BE2C (cell line): ENCODE data around the gene RALGPS1.

Source experiments
- DNase-seq: peaks from one replicate; pipeline ENCODE4 v3.0.0-alpha.2; 2020
- H3K27me3 ChIP-seq: fragments of 250-450 bp; sonication (Bioruptor Pico); 2 replicates; pipeline ENCODE4 v1.5.1; 2020; ENCODE audit warnings: mild to moderate bottlenecking
- H3K36me3 ChIP-seq: fragments of 250-450 bp; sonication (Bioruptor Pico); 2 replicates; pipeline ENCODE4 v1.5.1; 2020; ENCODE audit warnings: mild to moderate bottlenecking
- H3K4me1 ChIP-seq: fragments of 250-450 bp; sonication (Bioruptor Pico); 2 replicates; pipeline ENCODE4 v1.5.1; 2020
- H3K4me3 ChIP-seq: 2 replicates; pipeline ENCODE4 v1.5.1; 2011; ENCODE audit warnings: low read depth, low read length
- H3K9me3 ChIP-seq: fragments of 250-450 bp; sonication (Bioruptor Pico); 2 replicates; pipeline ENCODE4 v1.5.1; 2020
- CTCF ChIP-seq: IDR thresholded peaks from 2 replicates; pipeline ENCODE4 v1.5.1; 2012; ENCODE audit warnings: mild to moderate bottlenecking, low read depth, low read length

The RALGPS1 gene

DNA sequence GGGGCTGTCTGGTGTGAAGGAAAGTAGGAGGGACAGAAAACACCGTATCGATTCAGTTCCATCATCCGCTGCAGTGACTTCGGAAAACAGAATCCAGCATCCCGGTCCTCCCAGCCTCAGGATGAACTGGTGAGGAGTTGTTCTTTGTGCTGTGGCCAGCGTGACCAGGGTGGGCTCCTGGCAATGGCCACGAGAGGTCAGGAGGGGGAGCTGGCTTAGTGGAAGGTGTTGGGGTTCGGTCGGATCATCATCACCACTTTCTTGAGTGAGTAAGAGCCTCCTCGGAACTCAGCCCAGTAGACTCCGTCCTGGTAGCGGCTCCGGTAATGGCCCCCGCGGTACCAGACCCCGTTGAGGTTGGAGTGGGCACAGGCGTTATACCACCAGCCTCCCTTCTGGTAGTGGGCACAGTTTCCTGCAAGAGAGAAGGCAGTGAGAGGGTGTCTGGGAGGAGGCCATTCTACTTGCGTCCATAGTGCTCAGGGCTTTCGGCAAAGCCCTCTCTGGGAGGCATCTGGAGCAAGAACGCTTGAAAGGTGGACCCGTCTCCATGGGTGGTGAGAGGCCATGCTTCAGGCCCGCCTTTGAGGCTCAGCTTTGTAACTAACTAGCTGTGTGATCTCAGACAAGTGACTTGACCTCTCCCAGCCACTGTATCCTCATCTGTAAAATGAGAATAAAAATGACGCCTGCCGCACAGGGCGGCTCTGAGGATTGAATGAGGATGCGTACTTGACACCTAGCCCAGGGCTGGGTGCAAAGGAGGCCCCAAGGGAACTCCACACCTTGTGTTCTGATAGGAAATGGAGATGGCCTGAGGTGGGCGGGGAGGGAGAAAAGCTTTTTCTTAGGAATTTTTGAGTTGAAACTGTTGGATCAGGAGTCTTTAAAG, 174.4 kb downstream of the RALGPS1 start:
- no peak for TF ChIP-seq CTCF
- H3K9me3 ChIP-seq = no peaks in the 10 kb centered on the region
- no peak overlapping the region for H3K4me3 ChIP-seq
- H3K36me3 ChIP-seq = no peaks in the 10 kb centered on the region
- H3K27me3 ChIP-seq = no peaks in the 10 kb centered on the region
- no peaks in the 10 kb centered on the region for H3K4me1 ChIP-seq
- DNase-seq = no peak

- no peaks in the 10 kb centered on the region for H3K36me3 ChIP-seq
- no peaks in the 10 kb centered on the region for H3K4me1 ChIP-seq
- TF ChIP-seq CTCF = no peak
- DNase-seq = no peak
- no peaks in the 10 kb centered on the region for H3K27me3 ChIP-seq
- no peaks in the 10 kb centered on the region for H3K9me3 ChIP-seq
- no peak overlapping the region for H3K4me3 ChIP-seq
These were observed 175.1 kb downstream of the RALGPS1 start for GRCh38 chr9:127089631-127090081.

- H3K4me3 ChIP-seq = no peak overlapping the region
- H3K36me3 ChIP-seq = no peaks in the 10 kb centered on the region
- H3K4me1 ChIP-seq = no peaks in the 10 kb centered on the region
- H3K9me3 ChIP-seq = no peaks in the 10 kb centered on the region
- DNase-seq = no peak
- no peak for TF ChIP-seq CTCF
- no peaks in the 10 kb centered on the region for H3K27me3 ChIP-seq
These were observed 175.9 kb downstream of the RALGPS1 start for GRCh38 chr9:127090341-127090985.

DNA sequence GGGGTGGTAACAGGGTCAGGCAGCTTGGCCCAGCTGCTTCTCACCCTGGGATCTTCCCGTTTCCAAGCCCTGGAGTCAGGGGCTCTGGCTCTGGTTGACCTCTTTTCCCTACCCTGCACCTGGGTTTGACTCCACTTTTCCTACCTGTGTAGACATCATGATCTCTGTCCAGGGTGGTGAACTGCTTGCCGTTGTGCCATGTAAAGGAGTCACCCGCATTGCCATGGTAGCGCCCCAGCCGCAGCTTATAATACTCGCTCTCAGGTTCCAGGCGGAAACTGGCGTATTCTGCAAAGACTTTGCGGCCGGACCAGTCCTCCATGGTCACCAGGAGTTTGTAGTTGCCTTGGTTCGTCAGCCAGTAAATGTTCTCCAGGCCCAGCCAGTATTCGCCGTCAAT, 176.9 kb downstream of the RALGPS1 start:
- no peaks in the 10 kb centered on the region for H3K36me3 ChIP-seq
- no peaks in the 10 kb centered on the region for H3K9me3 ChIP-seq
- DNase-seq = no peak
- no peaks in the 10 kb centered on the region for H3K4me1 ChIP-seq
- H3K27me3 ChIP-seq = no peaks in the 10 kb centered on the region
- no peak overlapping the region for H3K4me3 ChIP-seq
- TF ChIP-seq CTCF = no peak

DNA sequence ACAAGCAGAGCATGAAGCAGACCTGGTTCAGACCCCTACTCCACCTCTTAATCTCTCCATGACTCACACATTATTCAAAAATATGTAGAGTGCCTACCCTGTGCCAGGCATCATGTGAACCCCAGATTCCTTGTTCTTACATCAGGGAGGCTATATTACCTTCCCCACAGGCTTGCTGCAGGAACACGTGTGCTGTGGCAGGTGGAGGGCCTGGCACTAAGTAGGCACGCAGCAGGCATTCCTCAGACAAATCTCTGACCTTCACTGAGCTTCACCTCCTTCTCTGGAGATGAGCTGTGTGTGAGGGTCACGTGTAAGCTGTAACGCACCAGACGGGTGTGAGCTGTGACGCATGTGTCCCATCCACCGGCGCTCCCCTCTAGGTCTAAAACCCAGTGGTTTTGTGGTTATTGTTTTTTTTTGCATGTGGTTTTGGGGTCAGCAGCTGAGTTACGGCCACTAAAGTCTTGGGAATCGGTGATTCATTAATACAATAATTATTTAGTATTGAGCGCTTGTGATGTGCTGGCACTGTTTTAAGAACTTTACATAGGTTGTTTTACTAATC, 177.5 kb downstream of the RALGPS1 start:
- Histone ChIP-seq H3K4me3 (no peak overlapping the region), H3K4me1 (no peaks in the 10 kb centered on the region), H3K27me3 (no peaks in the 10 kb centered on the region), H3K36me3 (no peaks in the 10 kb centered on the region), H3K9me3 (no peaks in the 10 kb centered on the region)
- no peak for DNase-seq
- no peak for TF ChIP-seq CTCF
